Neuronal stem cell (in vitro differentiated cells): Measurements from ENCODE around the gene PMCH. TPM values are rescaled to one million over a fixed set of nuclear protein-coding genes. Genes with fewer than 3 reads are reported as not detected.
"Not testable (repeated sequence)": the region's sequence is repeated elsewhere in the genome, so short reads cannot be mapped to it uniquely, and the experiment has no call there.

Experiments used
- DNase-seq: peaks from one replicate; pipeline ENCODE4 v3.0.0-alpha.2; 2013; ENCODE audit warnings: low spot score
- H2AFZ ChIP-seq: one replicate; pipeline ENCODE4 v1.6.1; 2013; ENCODE audit warnings: mild to moderate bottlenecking, low read length, inconsistent platforms
- H2AK5ac ChIP-seq: 2 replicates; pipeline ENCODE4 v1.6.1; 2013; ENCODE audit warnings: low read depth, mild to moderate bottlenecking, inconsistent platforms, low read length, moderate library complexity, mixed read lengths
- H2BK120ac ChIP-seq: 2 replicates; pipeline ENCODE4 v1.6.1; 2013; ENCODE audit warnings: low read depth, mild to moderate bottlenecking, inconsistent platforms, low read length, moderate library complexity, mixed read lengths
- H2BK12ac ChIP-seq: one replicate; pipeline ENCODE4 v1.6.1; 2013; ENCODE audit warnings: low read length, inconsistent platforms
- H2BK15ac ChIP-seq: 2 replicates; pipeline ENCODE4 v1.6.1; 2013; ENCODE audit warnings: mild to moderate bottlenecking, low read length, inconsistent platforms, mixed read lengths
- H2BK5ac ChIP-seq: one replicate; pipeline ENCODE4 v1.6.1; 2013; ENCODE audit warnings: inconsistent platforms, mild to moderate bottlenecking, low read length, moderate library complexity
- H3K14ac ChIP-seq: one replicate; pipeline ENCODE4 v1.6.1; 2013; ENCODE audit warnings: low read length, inconsistent platforms
- H3K18ac ChIP-seq: 2 replicates; pipeline ENCODE4 v1.6.1; 2013; ENCODE audit warnings: low read length, inconsistent platforms
- H3K23ac ChIP-seq: 2 replicates; pipeline ENCODE4 v1.6.1; 2013; ENCODE audit warnings: low read depth, mild to moderate bottlenecking, mixed read lengths, low read length, inconsistent platforms; ENCODE audit not compliant: poor library complexity
- H3K27ac ChIP-seq: replicated peaks from 3 replicates; pipeline ENCODE4 v1.5.1; 2013; ENCODE audit warnings: low read length, inconsistent platforms
- H3K27me3 ChIP-seq, 3 experiments: 2 replicates each; pipeline ENCODE4 v1.6.1; 2013; ENCODE audit warnings: low read length in 3 of 3, mild to moderate bottlenecking in 2 of 3, inconsistent platforms in 1 of 3, low read depth in 1 of 3, mixed read lengths in 1 of 3, moderate library complexity in 1 of 3; ENCODE audit not compliant: control insufficient read depth in 3 of 3, insufficient read depth in 3 of 3
- H3K36me3 ChIP-seq, 2 donors: replicated peaks in 1 of 2; 2 replicates each; pipeline ENCODE4 v1.6.1; 2013; ENCODE audit warnings: low read length in 2 of 2; ENCODE audit not compliant: control insufficient read depth in 2 of 2, insufficient read depth in 2 of 2
- H3K4ac ChIP-seq: 2 replicates; pipeline ENCODE4 v1.6.1; 2013; ENCODE audit warnings: inconsistent platforms, mild to moderate bottlenecking, low read length, moderate library complexity
- H3K4me1 ChIP-seq, 2 donors: 1 replicate in 1 of 2; 2 replicates in 1 of 2; pipeline ENCODE4 v1.6.1; 2013; ENCODE audit warnings: low read length in 2 of 2, low read depth in 1 of 2; ENCODE audit not compliant: control insufficient read depth in 2 of 2, insufficient read depth in 1 of 2
- H3K4me2 ChIP-seq: one replicate; pipeline ENCODE4 v1.6.1; 2013; ENCODE audit warnings: mild to moderate bottlenecking, low read length, inconsistent platforms; ENCODE audit not compliant: insufficient read depth, poor library complexity, severe bottlenecking
- H3K4me3 ChIP-seq, 2 donors: 2 replicates each; pipeline ENCODE4 v1.5.1; 2013; ENCODE audit warnings: low read length in 2 of 2, mild to moderate bottlenecking in 2 of 2, inconsistent platforms in 1 of 2, moderate library complexity in 1 of 2
- H3K79me1 ChIP-seq: one replicate; pipeline ENCODE4 v1.6.1; 2013; ENCODE audit warnings: low read depth, mild to moderate bottlenecking, inconsistent platforms, low read length, moderate library complexity
- H3K9ac ChIP-seq: one replicate; pipeline ENCODE4 v1.6.1; 2013; ENCODE audit warnings: mild to moderate bottlenecking, low read depth, low read length, inconsistent platforms; ENCODE audit not compliant: poor library complexity
- H3K9me3 ChIP-seq, 2 donors: replicated peaks in 1 of 2; 2 replicates each; pipeline versions ENCODE3 to v1.6.1; 2013; ENCODE audit warnings: low read length in 2 of 2, mild to moderate bottlenecking in 2 of 2, inconsistent platforms in 1 of 2, low read depth in 1 of 2, mixed read lengths in 1 of 2, moderate library complexity in 1 of 2; ENCODE audit not compliant: control insufficient read depth in 2 of 2, insufficient read depth in 1 of 2
- H4K8ac ChIP-seq: one replicate; pipeline ENCODE4 v1.6.1; 2013; ENCODE audit warnings: low read depth, mild to moderate bottlenecking, inconsistent platforms, low read length, moderate library complexity
- H4K91ac ChIP-seq: one replicate; pipeline ENCODE4 v1.6.1; 2013; ENCODE audit warnings: low read length, low read depth, mild to moderate bottlenecking, inconsistent platforms; ENCODE audit not compliant: poor library complexity
- WGBS, 2 donors: extraction: QIAGEN DNeasy Blood & Tissue Kit; methylation state at CpG; one replicate each; pipeline ENCODE4 v1.1.7; 2013; ENCODE audit warnings: missing lambda C conversion rate in 2 of 2, mixed read lengths in 1 of 2; ENCODE audit not compliant: insufficient read length in 2 of 2, insufficient replicate concordance in 1 of 2; ENCODE audit errors: extremely low coverage in 2 of 2; 5-methylcytosine and 5-hydroxymethylcytosine counted together
- small RNA-seq: library from polyadenylated mRNA; stranded (forward); fragments of <200 nt; extraction: miRNeasy Mini kit (QIAGEN cat#:217004); gene quantifications from one replicate; pipeline ENCODE3, GENCODE V24; 2013; ENCODE audit not compliant: insufficient read depth

Gene PMCH

GRCh38 chr12:102155206-102155605 lies 42.4 kb downstream of the PMCH start:
- not testable (repeated sequence) for H3K27me3 ChIP-seq, H3K4me3 ChIP-seq, H2BK5ac ChIP-seq, H3K14ac ChIP-seq, H2BK15ac ChIP-seq, H3K9ac ChIP-seq, H3K79me1 ChIP-seq, H3K4me1 ChIP-seq, H3K23ac ChIP-seq, H2BK120ac ChIP-seq, H2AK5ac ChIP-seq, H3K18ac ChIP-seq, H4K8ac ChIP-seq, H3K27ac ChIP-seq, H3K4ac ChIP-seq, H2BK12ac ChIP-seq, H3K4me2 ChIP-seq, H4K91ac ChIP-seq, H3K9me3 ChIP-seq, DNase-seq, H2AFZ ChIP-seq
- peaks cover 6 to 41% of the 10 kb centered on the region in 2 donors for H3K36me3 ChIP-seq
- WGBS, 2 donors = no CpG with 5 or more reads among the region's 3 CpGs

GRCh38 chr12:102147062-102147587 lies 50.5 kb downstream of the PMCH start:
- not testable (repeated sequence) for H3K27me3 ChIP-seq, DNase-seq, H3K4me1 ChIP-seq, H4K8ac ChIP-seq, H2BK15ac ChIP-seq, H3K14ac ChIP-seq, H2BK5ac ChIP-seq, H3K9ac ChIP-seq, H3K79me1 ChIP-seq, H3K4ac ChIP-seq, H3K23ac ChIP-seq, H3K4me2 ChIP-seq, H2AFZ ChIP-seq, H4K91ac ChIP-seq, H3K4me3 ChIP-seq, H3K9me3 ChIP-seq, H2BK12ac ChIP-seq, H3K18ac ChIP-seq, H2BK120ac ChIP-seq, H3K27ac ChIP-seq, H2AK5ac ChIP-seq
- no CpG with 5 or more reads among the region's 4 CpGs for WGBS, 2 donors
- H3K36me3 ChIP-seq = peaks cover 0 to 23% of the 10 kb centered on the region in 2 donors

Small RNA genes lying within 50 kb of the gene (small RNA-seq; reads per million reads assigned to genes)
- not detected for gene RN7SL793P
